ENCODE data around the gene MICU1. TPM values are rescaled to one million over a fixed set of nuclear protein-coding genes. Genes with fewer than 3 reads are reported as not detected.
"Not testable (repeated sequence)": the region's sequence is repeated elsewhere in the genome, so short reads cannot be mapped to it uniquely, and the experiment has no call there.

MICU1 gene
- total RNA-seq, 1 experiment from 2014 or later, result 34.4 TPM

DNA sequence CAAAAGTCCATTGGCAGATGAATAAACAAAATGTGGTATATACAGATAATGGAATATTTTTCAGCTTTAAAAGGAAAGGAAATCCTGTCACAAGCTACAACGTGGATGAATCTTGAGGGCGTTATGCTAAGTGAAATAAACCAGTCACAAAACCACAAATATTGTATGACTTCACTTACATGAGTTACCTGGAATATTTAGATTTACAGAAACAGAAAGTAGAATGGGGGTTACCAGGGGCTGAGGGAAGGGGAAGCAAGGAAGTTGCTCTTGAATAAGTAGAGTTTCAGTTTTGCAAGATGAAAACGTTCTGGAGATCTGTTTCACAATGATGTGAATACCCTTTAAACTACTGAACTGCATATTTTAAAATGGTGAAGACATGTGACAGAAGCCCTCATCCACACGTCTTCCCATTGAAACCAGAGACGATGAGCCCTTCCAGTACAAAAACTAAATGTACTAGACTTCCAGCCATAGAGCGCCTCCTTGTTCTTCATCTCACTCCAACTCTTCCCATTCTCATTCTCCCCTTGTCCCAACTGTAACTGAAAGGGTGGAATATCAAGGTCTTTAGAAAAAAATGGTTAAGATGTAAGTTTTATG lies 62.4 kb downstream of the MICU1 start:
- DNase-seq (ENCODE audit: low read depth), result no peak

DNA sequence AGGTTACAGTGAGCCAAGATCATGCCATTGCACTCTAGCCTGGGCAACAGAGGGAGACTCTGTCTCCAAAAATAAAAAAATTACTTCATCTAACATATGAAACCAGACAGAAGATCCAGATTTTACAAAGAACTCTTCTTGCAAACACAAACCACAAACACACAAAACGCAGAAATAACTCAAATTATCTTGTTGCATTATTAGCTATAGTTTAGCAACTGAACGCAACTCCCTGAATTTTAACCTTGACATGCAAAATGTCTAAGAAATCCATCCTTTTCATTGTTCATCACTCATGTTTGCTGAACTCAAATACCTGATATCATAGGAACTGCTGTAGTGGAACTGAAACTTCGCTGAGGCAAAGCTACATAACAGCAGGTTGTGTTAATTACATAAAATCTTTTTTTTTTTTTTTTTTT lies 64.1 kb downstream of the MICU1 start:
- no peak for DNase-seq (ENCODE audit: low read depth)

DNA sequence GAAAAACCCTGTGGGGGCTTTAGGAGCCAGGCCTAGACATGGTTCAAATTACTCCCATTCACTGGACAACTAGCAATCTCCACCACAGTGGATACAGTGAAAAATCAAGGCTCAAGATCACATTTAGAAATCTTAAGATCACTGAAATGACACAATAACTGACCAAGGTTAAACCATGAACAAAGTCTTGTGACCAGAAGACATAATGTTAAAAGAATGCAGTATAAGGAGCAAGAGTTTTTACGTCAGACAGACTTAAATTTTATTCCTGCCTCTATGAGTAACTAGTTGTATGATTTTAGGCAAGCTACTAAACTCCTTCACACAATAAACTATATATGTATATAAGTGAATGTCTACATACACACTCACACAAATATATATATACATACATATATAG lies 68.5 kb downstream of the MICU1 start:
- no peak for DNase-seq (ENCODE audit: low read depth)

DNA sequence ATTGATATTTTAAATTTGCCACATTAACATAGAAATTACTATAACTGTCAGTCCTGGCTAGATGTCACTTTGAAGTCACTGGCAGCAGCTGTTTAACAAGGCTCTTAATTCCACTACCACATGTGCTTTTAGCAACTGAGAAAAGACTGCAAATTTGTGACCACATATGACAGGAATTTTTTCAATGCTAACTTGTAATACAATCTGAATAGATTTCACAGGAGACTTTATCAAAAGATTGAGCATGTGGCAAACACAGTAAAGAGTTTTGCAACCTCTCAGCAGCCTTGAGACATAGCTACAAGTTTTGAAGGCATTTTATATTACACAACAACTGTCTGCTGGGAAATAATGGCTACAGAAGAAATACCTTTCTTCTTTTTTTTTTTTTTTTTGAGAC lies 73.0 kb downstream of the MICU1 start:
- DNase-seq (ENCODE audit: low read depth), result no peak

DNA sequence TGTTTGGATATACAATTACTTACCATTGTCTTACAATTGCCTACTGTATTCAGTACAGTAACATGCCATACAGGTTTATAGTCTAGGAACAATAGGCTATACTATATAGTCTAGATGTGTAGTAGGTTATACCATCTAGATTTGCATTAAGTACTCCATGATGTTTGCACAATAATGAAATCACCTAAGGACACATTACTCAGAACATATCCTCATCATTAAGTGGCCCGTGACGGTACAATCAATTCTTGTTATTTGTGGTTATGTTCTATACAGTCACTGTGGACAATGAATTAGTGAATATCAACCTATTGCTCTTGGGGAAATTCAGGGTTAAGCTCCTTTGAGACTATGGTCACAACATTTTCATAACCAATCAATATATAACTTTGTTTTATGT lies 75.6 kb downstream of the MICU1 start:
- no peak for DNase-seq (ENCODE audit: low read depth)

DNA sequence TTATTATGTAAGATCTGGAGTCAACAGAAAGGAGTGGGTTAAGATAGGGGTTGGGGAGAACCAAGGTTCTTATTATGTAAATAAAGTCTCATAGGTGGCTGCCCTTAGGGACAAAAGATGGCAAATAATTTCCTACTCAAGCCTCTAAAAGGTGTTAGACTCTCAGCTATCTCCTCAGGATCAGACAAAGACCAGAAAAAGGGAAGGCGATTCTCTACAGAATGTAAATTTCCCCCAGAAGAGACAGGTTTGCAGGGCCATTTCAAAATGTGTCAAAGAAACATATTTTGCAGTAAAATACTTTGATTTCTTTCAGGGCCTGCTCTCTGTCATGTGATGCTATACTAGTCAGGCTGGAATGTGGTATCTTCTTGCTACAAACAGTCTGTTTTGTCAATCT lies 80.3 kb downstream of the MICU1 start:
- DNase-seq (ENCODE audit: low read depth), result no peak

DNA sequence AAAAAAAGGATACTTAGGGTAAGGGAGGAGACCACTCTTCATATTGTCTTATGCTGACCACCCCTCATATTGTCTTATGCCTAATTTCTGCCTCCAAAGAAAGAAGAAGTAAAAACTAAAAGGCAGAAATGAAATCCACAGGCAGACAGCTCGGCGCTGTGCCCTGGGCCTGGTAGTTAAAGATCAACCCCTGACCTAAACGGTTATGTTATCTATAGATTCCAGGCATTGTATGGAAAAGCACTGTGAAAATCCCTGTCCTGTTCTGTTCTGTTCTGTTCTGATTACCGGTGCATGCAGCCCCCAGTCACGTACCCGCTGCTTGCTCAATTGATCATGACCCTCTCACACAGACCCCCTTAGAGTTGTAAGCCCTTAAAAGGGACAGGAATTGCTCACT lies 82.0 kb downstream of the MICU1 start:
- DNase-seq (ENCODE audit: low read depth), result not testable (repeated sequence)

DNA sequence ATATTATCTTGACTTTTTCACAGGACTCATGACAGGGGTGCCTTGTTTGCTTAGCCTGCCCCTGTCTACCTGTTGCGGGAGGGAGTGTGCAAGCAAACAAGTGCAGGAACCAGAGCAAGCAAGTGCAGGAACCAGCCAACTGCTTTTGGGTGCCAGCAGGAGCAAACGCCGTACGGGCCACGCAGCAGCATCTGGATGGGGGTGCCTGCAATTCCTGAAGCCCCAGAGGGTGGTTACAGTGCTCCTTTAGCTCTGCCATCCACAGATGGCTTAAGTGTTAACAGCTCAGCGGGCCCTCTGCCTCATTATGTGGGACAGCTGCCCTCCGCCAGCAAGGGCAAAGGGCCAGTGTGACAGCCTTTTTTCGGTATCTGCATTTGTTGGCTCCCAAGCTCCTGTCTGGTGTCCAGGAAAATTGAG lies 83.5 kb downstream of the MICU1 start:
- no peak for DNase-seq (ENCODE audit: low read depth)

DNA sequence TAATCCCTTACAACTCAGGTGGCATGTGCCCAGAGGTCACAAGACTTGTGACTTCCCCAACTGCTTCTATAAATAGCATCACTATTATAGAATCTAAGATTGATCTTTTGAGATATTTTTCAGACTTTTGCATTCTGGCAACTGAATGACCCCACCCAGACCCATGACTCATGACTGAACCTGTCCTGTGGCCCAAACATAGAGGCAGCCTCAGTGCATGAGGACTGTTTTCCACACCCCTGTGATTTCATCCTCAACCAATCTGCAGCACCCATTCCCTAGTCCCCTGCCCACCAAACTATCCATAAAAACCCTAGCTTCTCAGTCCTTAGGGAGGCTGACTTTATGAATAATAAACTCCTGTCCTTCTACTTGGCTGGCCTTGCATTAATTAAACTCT lies 84.5 kb downstream of the MICU1 start:
- no peak for DNase-seq (ENCODE audit: low read depth)

DNA sequence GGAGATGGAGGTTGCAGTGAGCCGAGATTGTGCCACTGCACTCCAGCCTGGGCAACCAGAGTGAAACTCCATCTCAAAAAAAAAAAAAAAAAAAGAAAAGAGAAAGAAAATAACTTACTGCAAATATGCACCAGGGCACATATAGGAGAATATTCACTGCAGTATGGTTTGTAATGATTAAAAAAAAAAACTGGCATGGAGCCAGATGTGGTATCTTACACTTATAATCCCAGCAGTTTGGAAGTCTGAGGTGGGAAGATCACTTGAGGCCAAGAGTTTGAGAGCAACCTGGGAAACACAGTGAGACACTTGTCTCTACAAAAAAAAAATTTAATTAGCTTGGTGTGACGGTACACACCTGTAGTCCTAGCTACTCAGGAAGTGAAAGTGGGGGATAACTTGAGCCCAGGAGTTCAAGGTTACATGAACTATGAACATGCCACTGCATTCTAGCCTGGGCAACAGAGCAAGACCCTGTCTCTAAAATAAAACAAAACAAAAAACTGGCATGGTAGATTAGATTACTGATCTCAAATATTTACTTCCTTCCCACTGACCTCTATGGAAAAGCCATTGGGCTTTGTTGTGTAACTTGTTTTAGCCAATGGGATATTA lies 85.6 kb downstream of the MICU1 start:
- no peak for DNase-seq (ENCODE audit: low read depth)

DNA sequence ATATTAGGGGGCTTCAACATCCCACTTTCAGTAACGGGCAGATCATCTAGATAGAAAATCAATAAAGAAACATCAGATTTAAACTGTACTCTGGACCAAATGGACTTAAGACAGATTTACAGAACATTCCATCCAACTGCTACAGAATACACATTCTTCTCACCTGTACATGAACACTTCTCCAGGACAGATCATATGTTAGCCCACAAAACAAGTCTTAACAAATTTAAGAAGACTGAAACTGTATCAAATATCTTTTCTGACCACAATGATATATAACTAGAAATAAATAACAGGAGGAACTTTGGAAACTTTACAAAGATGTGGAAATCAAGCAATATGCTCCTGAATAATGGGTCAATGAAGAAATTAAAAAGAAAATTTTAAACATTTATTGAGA lies 86.7 kb downstream of the MICU1 start:
- DNase-seq (ENCODE audit: low read depth), result no peak

DNA sequence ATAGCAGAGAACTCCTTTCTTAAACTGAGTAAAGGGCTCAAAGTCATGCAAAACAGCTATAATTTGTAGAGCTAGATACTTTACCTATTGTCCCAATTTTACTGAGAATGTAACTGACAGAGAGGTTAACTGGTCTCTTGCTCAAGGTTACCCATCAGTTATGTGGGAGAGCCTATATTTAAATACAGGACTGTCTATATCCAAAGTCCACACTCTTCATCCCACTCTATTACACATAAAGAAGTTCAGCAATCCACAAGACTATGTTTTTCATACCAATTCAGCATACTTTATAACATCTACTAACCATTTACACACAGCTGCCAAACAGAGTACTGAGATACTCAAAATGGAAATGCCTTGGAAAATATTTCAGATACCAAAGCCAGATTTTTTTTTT lies 100.2 kb downstream of the MICU1 start:
- no peak for DNase-seq (ENCODE audit: low read depth)

DNA sequence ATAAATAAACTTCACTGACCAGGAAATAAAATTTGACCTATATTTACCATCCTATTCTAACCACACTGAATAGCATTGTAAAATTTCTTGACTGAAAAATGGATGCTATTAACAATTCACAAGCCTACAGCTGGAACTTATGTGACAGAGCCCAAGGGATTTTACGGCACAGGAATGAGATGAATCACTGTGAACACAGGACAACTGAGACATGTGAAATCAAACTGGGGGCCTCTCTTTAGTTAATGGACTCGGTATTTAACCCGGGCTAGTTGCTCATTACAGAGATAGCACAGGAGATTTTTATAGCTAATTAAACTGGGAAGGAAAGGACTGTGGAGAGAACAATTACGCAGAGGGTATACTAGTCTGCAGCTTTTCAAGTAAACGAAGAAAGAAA lies 100.6 kb downstream of the MICU1 start:
- no peak for DNase-seq (ENCODE audit: low read depth)

DNA sequence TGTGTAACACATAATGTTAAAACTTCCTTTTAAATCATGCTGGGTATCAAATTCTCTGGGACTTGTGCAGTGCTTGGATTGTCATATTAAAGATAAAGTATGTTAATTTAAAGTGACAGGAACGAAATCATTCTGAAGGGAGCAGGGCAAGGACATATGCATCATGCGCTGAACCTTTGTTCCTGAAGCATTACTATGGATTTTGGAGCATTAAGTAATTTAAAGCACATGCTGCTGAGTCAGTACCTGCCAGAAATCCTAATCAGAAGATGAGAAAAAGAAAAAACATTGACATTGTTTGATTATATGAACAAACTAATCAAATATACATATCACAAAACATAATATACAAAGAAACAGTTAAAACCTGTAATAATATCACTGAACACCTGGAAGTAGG lies 101.4 kb downstream of the MICU1 start:
- no peak for DNase-seq (ENCODE audit: low read depth)

DNA sequence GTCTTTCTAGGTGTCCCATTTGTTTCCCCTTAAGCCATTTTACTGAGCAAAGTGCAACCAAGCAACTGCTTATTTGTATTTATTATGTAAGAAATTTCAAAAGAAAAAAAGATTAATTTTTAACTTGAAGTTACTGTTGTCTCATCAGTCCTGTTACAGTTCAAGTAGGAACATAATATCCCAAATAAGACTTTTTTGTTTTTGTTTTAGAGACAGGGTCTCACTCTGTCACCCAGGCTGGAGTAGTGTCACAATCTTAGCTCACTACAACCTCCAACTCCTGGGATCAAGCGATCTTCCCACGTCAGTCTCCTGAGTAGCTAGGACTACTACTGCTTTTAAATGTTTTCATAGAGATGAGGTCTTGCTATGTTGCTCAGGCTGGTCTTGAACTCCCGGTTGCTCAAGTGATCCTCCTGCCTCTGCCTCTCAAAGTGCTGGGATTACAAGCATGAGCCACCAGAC lies 101.9 kb downstream of the MICU1 start:
- DNase-seq (ENCODE audit: low read depth), result no peak

DNA sequence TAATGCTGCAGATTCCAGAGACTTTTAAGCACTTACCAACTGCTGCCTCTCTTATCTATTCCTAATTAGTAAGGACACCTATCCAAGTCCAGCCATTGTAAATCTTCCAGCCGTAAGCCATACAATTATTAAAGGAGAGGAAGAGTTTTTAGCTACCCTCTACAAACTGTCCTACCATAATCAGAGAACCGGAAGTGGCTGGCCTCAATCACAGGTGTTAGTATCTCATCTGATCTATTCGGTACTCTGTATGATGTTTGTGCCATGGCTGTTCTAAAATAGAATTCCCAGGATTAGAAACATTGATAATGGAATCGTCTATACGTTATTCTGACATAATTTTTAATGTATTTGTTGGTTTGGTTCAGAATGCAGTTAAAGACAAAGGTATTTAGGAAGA lies 102.8 kb downstream of the MICU1 start:
- no peak for DNase-seq (ENCODE audit: low read depth)

DNA sequence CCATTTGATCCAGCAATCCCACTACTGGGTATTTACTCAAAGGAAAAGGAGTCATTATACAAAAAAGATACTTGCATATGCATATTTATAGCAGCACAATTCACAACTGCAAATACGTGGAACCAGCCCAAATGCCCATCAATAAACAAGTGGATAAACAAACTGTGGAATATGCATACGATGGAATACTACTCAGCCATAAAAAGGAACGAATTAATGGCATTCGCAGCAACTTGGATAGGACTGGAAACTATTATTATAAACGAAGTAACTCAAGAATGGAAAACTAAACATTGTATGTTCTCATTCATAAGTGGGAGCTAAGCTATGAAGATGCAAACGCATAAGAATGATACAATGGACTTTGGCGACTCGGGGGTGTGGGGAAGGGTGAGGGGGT lies 108.6 kb downstream of the MICU1 start:
- DNase-seq (ENCODE audit: low read depth), result no peak

DNA sequence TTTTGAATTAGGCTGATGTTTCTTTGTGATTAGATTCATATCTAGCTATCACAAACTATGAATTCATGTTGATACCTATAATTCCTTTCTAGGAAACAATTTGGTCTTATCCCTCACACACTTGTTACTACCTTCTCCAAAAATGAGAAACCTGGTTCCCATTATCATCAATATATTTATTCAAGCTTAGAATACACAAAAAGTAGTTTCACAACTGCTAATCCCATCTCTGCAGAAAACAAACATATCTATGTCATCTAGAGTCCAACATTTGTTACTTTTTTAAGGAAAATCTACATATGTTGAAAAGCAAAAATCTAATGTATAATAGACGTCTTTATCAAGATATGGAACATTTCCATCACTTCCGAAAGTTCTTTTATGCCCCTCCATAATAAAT lies 110.4 kb downstream of the MICU1 start:
- no peak for DNase-seq (ENCODE audit: low read depth)

DNA sequence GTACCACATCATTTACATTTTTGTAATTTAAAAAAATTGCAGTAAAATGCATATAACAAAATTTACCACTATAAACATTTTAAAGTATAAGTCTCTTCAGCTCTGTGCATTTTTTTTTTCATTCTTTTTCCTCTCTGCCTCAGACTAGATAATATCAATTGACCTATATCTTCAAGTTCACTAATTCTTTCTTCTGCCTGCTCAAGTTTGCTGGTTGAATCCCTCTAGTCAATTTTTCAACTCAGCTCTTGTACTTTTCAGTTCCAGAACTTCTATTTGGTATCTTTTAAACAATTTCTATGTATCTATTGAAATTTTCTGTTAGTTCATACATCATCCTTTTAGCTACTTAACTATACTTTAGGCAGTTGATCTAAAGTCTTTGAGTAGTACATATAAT lies 112.0 kb downstream of the MICU1 start:
- no peak for DNase-seq (ENCODE audit: low read depth)

DNA sequence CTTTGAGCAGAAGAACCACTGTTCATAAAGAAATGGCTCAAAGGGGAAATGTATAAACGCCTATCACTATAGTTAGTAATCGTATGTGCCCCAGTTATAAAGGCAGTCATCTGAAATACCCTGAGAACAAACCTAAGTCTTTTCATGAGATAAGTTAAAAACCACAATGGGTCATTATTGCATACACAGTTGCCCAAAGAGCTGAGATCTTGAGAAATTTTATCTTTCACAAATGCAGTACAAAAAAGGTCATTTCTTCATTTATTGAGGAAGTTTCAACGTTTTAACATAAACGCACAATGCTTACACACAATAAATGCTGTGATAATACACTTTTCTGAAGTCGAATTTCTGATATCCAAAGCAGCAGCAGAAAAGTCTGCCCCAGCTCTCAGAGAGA lies 114.4 kb downstream of the MICU1 start:
- no peak for DNase-seq (ENCODE audit: low read depth)

DNA sequence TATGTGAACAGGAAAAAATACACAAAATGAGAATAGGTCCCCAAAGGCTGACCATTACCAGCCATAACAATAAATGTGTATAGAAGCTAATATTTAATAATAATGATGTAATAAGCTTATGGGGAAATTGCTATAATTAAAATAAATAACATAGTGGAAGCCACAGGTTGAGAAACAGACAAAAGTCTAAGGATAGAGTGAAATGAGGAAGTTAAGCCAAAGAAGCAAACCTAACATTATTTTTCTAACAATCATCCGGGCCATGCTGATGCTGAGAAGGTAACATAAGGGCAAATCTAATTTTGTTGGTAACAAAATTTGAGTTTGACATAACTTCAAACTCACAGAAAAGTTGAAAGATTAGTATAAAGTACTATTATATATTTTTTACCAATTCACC lies 115.9 kb downstream of the MICU1 start:
- DNase-seq (ENCODE audit: low read depth), result no peak

DNA sequence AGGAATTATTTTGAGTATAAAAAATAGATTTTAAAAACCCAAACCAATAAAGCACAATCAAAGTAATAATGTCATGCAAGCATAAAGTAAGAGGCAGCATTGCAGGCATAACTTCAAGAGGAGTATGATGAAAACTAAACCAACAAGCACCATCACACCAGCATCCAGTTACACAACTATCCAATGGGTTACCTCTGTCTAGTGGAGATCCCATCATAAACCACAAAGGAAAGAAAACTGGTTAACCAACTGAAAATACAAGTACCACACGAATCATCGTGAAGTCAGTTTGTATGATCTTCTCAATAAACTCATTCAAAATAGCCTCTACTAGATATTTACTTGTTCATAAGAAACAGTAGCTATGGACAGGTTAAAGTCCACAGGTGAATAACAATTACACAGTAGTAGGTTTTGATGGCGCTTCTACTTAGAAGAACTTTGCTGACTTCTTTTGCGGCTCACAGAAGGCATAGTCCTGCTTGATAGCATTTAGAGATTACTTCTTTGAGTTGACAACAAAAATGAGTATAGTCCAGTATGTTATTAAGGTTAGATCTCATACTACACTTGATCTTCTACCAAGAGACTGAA lies 116.6 kb downstream of the MICU1 start:
- peak; percentile 15 for DNase-seq (ENCODE audit: low read depth)

DNA sequence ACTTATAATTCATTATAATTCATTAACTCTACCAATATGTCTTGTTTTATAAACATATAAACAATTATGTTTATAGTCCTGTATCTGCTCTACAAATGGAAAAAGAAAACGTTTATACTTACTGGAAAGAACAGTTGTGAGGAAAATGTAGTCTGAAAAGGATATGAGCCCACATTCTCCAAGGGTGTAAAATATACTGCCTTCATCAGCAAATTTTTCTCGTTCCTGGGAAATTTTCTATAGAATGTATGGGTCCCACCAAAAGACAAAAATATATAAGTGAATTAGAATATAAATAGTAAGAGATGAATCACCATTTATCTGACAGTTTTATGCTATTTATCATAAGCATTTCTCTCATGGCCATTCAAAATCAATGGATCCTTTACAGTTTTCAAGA lies 117.8 kb downstream of the MICU1 start:
- no peak for DNase-seq (ENCODE audit: low read depth)

Measured in HT1080 (cell line).